ENCODE measurements around the gene VWCE.

DNA sequence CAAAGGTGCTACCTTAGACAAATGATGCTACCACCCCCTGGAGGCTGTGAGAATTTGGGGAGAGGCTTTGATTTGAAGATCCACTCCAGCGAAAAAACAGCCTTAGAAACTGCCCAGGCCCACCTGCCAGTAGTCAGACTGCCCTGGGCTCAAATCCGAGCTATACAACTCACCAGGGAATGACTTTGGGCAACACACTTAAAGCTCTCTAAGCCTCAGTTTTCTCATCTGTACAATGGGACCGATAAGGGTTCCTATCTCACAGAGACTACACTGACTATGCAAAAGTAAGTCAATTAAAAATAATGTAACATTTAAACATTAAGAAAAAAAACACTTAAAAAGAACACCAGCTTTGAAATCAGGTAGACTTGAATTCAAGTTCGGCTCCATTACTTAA is 19.9 kb downstream of the VWCE start:
- TF ChIP-seq, protein P1, sequence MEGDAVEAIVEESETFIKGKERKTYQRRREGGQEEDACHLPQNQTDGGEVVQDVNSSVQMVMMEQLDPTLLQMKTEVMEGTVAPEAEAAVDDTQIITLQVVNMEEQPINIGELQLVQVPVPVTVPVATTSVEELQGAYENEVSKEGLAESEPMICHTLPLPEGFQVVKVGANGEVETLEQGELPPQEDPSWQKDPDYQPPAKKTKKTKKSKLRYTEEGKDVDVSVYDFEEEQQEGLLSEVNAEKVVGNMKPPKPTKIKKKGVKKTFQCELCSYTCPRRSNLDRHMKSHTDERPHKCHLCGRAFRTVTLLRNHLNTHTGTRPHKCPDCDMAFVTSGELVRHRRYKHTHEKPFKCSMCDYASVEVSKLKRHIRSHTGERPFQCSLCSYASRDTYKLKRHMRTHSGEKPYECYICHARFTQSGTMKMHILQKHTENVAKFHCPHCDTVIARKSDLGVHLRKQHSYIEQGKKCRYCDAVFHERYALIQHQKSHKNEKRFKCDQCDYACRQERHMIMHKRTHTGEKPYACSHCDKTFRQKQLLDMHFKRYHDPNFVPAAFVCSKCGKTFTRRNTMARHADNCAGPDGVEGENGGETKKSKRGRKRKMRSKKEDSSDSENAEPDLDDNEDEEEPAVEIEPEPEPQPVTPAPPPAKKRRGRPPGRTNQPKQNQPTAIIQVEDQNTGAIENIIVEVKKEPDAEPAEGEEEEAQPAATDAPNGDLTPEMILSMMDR (IDR thresholded peaks at IDR 0.05 in 2 of 3, conservative IDR thresholded peaks at IDR 0.05 in 1 of 3; ENCODE audit: borderline replicate concordance in 1 of 3, insufficient read depth in 1 of 3, low read depth in 2 of 3, low read length in 2 of 3): no peak
- TF ChIP-seq EZH2 (IDR thresholded peaks at IDR 0.05): no peak
- TF ChIP-seq POLR2A (IDR thresholded peaks at IDR 0.05; ENCODE audit: borderline replicate concordance, extremely low read depth, insufficient read depth, insufficient read length): no peak
- no peak for TF ChIP-seq RAD21 (IDR thresholded peaks at IDR 0.05; ENCODE audit: low read depth)
- TF ChIP-seq POLR2AphosphoS5 (IDR thresholded peaks at IDR 0.05; ENCODE audit: low read depth, low read length): no peak
- no peak for TF ChIP-seq JUND (IDR thresholded peaks at IDR 0.05)
- no peak for TF ChIP-seq SRF (IDR thresholded peaks at IDR 0.05; ENCODE audit: low read depth)
- TF ChIP-seq, protein P2, sequence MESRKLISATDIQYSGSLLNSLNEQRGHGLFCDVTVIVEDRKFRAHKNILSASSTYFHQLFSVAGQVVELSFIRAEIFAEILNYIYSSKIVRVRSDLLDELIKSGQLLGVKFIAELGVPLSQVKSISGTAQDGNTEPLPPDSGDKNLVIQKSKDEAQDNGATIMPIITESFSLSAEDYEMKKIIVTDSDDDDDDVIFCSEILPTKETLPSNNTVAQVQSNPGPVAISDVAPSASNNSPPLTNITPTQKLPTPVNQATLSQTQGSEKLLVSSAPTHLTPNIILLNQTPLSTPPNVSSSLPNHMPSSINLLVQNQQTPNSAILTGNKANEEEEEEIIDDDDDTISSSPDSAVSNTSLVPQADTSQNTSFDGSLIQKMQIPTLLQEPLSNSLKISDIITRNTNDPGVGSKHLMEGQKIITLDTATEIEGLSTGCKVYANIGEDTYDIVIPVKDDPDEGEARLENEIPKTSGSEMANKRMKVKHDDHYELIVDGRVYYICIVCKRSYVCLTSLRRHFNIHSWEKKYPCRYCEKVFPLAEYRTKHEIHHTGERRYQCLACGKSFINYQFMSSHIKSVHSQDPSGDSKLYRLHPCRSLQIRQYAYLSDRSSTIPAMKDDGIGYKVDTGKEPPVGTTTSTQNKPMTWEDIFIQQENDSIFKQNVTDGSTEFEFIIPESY (IDR thresholded peaks at IDR 0.05; ENCODE audit: extremely low read depth, insufficient replicate concordance, low read length): no peak
- TF ChIP-seq ZNF274 (IDR thresholded peaks at IDR 0.05; ENCODE audit: low read depth, low read length): no peak
- no peak for TF ChIP-seq SP1 (IDR thresholded peaks at IDR 0.05; ENCODE audit: low read depth)
- no peak for TF ChIP-seq ZFX (IDR thresholded peaks at IDR 0.05)
- TF ChIP-seq, protein P3, sequence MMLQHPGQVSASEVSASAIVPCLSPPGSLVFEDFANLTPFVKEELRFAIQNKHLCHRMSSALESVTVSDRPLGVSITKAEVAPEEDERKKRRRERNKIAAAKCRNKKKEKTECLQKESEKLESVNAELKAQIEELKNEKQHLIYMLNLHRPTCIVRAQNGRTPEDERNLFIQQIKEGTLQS (IDR thresholded peaks at IDR 0.05): no peak
